CD1c-positive myeloid dendritic cell (primary cell): ENCODE results near the gene POLR2E.

ENCODE experiments used
- DNase-seq: peaks from one replicate; pipeline ENCODE4 v3.0.0-alpha.2; 2016; ENCODE audit errors: extremely low spot score

The POLR2E gene

DNA sequence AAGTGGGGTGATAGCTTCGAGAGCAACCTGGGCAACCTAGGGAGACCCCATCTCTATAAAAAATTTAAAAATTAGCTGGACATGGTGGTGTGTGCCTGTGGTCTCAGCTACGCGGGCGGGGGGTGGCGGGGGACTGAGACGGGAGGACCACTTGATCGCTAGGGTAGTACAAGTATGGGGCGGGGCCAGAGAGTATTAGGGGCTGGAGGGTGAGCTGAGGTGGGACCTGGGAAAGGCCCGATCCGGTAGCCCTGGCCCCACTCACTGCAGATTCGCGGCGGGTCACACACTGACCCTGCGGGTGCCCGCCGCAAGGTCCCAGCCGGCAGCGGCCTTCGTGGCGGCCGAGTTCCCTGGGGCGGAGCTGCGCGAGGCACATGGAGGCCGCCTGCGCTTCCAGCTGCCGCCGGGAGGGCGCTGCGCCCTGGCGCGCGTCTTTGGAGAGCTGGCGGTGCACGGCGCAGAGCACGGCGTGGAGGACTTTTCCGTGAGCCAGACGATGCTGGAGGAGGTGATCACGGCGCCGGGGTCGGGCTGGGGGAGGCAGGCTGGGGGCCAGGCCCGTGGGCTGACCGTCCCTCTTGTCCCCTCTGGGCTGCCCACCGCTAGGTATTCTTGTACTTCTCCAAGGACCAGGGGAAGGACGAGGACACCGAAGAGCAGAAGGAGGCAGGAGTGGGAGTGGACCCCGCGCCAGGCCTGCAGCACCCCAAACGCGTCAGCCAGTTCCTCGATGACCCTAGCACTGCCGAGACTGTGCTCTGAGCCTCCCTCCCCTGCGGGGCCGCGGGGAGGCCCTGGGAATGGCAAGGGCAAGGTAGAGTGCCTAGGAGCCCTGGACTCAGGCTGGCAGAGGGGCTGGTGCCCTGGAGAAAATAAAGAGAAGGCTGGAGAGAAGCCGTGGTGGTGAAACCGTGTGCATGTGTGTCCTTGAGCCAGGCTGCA, 30.2 kb downstream of the POLR2E start:
- peak; percentile 83 for DNase-seq

DNA sequence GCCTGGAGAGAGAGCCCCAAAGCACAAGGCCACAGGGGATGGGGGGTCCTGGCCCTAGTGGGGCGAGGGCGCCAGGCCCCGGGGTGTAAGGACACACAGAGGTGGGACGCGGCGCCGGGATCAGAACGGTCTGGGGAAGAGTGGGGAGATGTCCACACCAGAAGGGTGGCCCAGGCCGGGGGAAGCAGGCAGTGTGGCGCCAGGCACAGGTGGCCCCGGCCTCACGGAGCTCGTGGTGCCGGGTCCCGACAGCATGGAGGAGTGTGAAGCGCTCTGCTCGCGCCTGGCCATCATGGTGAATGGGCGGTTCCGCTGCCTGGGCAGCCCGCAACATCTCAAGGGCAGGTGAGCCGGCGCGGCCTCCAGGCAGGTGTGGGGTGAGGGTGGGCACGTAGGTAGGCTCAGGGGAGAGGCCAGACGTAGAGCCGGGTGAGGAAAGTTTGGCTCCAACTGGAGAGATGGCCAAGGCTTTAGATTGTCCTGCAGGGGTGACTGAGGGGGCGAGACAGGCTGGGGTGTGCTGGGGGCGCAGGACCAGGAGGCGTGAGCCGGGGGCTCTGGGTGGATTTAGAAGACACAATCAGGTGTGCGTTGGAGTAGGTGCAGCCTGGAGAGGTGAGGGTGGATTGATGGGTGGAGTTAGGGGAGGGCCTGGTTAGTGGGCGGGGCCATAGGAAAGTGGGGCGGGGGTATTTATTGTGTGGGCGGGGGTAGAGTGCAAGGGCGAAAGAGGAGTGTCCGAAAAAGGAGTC, 31.1 kb downstream of the POLR2E start:
- DNase-seq, result no peak

DNA sequence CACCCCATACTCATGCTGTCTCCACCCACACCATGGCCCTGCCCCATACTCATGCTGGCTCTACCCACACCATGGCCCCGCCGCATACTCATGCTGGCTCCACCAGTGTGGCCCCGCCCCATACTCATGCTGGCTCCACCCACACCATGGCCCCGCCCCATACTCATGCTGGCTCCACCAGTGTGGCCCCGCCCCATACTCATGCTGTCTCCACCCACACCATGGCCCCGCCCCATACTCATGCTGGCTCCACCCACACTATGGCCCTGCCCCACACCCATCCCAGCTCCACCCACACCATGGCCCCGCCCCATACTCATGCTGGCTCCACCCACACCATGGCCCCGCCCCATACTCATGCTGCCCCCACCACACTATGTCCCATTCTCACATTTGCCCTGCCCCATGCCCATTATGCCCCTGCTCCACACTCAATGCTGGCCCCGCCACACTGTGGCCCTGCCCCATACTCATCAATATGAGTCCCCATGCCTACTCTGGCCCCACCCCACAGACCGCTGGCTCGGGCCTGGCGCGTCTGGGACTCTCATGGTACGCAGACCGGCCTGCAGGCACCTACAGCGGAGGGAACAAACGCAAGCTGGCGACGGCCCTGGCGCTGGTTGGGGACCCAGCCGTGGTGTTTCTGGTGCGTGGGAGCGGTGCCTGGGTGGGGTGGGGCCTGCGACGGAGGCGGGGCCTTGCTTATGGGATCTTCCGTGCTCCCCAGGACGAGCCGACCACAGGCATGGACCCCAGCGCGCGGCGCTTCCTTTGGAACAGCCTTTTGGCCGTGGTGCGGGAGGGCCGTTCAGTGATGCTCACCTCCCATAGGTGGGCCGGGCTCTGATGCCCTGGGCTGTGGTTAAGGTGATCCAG, 31.9 kb downstream of the POLR2E start:
- peak; percentile 75 for DNase-seq

DNA sequence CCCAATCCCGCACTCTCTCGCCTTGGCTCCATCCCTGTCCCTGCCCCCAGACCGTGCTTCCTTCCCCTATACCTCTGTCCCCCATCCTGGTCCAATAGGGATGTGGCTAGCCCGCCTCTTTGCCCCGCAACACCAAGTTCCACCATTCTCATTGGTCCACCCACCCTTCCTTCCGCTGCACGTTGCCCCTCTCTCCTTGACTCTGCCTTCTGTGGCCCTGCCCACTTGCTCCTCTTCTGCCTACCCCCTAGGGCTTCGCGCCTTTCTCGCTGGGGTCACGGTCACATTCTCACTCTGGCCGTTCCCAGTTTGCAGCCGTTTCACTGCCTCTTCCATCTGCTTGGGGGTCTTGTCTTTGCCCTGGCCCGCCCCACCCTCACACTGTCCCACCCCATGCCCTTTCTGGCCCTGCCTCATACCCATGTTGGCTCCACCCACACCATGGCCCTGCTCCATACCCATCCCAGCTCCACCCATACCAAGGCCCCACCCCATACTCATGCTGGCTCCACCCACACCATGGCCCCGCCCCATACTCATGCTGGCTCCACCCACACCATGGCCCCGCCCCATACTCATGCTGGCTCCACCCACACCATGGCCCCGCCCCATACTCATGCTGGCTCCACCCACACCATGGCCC, 32.7 kb downstream of the POLR2E start:
- no peak for DNase-seq

DNA sequence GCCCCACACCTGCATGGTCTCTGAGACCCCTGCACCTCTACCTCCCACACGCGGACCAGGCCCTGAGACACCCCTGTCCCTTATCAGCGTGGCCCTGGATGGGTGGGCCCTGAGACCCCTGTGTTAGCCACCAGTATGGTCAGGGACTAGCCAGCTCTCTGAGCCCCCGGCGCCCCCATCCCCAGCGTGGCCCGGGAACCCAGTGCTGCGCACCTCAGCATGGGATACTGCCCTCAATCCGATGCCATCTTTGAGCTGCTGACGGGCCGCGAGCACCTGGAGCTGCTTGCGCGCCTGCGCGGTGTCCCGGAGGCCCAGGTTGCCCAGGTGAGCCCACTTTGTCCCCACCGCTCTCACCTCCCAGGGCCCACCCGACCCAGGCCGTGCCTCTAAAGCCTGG, 33.2 kb downstream of the POLR2E start:
- DNase-seq, result no peak

DNA sequence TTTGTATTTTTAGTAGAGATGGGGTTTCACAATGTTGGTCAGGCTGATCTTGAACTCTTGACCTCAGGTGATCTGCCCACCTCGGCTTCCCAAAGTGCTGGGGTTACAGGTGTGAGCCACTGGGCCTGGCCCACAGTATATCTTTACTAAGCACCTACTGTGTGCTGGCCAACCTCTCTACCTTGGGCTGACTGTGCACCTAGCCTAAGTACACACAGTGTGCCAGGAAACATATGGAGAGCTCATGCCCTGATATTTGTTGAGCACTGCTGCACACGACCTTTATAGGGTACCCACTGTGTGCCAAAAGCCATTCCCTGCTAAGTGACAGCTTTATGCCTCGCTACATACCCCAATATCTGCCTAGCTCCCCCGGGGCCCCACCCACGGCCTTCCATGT, 34.5 kb downstream of the POLR2E start:
- DNase-seq, result no peak

DNA sequence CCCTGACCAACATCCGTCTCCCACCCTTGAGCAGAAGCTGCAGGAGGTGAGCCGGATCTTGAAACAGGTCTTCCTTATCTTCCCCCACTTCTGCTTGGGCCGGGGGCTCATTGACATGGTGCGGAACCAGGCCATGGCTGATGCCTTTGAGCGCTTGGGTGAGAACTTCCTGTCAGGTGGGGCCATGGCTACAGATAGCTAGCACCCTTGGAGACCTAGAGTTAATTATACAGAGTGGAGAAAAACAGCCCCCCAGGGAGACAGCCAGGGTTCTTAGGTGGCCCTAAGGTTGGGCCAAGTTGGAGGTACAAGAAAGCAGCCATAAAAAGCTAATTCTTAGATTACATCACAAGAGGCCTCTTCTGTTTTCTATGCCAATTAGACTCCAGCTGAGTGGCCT, 37.1 kb downstream of the POLR2E start:
- no peak for DNase-seq

DNA sequence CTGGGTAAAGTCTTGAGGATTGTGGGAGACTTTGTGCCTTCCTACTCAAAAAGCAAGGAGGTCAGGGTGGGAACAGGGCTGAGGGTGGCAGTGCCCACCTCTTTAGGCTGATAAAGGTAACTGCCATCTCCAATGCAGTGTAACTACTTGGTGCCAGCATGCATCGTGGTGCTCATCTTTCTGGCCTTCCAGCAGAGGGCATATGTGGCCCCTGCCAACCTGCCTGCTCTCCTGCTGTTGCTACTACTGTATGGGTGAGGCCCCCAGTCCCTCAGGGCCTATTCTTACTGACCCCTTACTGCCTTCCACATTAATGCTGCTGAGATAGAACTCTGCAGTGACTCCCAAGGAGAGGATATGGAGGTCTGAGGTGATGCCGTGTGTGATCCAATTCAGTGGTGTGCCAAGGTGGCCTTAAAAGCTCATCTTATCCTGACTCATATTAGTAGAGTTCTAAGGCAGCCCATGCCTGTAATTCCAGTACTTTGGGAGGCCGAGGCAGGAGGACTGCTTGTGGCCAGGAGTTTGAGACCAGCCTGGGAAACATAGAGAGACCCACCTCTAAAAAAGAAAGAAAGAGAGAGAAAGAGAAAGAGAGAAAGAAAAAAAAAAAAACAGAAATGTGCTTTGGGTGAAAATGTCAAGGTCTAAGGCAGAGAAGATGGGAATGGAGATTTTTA, 37.9 kb downstream of the POLR2E start:
- peak; percentile 42 for DNase-seq

DNA sequence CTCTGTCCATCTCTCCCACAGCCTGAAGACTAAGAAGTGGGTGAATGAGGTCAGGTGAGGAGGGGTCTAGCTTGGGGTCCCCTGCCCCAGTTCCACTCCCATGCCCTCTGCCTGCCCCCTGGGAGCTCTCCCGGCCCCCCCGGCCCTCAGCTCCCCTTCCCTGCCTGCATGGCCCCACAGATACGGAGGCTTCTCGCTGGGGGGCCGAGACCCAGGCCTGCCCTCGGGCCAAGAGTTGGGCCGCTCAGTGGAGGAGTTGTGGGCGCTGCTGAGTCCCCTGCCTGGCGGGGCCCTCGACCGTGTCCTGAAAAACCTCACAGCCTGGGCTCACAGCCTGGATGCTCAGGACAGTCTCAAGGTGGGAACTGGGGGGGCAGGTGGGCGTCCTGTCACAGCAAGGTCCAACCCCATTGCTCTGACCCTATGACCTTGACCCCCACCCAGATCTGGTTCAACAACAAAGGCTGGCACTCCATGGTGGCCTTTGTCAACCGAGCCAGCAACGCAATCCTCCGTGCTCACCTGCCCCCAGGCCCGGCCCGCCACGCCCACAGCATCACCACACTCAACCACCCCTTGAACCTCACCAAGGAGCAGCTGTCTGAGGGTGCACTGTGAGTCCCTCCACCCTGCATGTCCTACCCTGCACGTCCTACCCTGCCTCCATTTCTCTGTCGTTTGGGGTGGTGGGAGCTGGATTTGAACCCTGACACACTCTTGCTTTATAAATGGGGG, 39.1 kb downstream of the POLR2E start:
- DNase-seq, result no peak

DNA sequence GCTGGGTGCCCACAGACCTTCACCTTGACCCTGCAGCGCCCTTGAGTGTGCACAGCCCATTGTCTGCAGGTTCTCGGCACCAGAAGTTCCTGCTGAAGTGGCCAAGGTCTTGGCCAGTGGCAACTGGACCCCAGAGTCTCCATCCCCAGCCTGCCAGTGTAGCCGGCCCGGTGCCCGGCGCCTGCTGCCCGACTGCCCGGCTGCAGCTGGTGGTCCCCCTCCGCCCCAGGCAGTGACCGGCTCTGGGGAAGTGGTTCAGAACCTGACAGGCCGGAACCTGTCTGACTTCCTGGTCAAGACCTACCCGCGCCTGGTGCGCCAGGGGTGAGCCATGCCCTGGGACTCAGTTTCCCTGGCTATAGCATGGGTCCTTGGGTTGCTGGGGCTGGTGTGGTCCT, 40.1 kb downstream of the POLR2E start:
- DNase-seq, result no peak

DNA sequence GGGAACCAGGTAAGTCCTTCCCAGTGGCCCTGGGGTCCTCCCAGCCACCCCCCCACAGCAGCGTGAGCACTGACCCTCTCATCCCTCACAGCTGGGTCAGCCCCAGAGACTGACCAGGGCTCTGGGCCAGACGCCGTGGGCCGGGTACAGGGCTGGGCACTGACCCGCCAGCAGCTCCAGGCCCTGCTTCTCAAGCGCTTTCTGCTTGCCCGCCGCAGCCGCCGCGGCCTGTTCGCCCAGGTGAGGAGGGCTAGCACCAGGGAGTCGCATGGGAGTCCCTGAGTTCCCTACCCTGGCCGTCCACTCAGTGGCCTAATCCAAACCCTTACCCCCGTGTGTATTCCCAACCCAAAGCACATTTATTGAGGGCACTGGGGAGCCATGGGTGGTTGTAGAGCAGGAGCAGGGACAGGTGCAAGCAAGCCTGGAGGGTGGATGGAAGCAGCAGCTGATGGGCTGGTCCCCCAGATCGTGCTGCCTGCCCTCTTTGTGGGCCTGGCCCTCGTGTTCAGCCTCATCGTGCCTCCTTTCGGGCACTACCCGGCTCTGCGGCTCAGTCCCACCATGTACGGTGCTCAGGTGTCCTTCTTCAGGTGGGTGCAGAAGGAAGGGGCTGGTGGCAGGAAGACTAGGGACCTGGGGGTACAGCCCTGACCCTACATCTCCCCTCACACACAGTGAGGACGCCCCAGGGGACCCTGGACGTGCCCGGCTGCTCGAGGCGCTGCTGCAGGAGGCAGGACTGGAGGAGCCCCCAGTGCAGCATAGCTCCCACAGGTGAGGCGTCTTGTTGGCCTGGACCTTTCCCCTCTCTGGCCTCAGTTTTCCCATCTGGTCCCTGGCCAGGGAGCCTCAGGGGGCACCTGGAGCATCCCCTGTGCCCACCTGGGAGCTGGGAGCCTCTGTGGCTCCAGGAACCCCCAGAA, 40.8 kb downstream of the POLR2E start:
- DNase-seq, result no peak

DNA sequence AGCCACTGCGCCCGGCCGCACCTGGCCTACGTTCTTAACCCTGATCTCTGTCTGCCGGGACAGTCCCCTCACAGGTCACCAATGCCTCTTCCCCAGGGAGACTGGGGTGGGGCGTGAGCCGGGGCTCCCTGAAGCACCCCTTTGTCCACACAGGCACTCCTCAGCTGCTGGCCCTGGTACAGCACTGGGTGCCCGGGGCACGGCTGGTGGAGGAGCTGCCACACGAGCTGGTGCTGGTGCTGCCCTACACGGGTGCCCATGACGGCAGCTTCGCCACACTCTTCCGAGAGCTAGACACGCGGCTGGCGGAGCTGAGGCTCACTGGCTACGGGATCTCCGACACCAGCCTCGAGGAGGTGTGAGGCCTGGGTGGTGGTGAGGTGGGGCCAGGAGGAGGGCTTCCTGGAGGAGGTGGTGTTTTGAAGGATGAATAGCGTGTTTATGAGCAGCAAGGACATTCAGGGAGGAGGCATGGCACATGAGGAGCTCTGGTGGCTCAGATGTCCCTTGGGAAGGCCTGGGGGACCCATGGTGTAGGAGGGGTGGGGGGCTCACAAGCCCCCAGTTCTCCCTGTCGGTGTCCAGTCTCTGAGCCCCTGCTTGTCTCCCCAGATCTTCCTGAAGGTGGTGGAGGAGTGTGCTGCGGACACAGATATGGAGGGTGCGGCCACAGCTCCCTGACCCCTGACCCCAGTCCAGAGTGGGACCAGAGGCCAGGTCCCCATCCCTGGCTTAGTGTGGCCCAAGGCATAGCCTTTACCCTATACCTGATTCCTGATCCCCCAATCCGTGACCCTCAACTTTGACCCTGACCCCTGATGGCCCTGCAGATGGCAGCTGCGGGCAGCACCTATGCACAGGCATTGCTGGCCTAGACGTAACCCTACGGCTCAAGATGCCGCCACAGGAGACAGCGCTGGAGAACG, 41.7 kb downstream of the POLR2E start:
- DNase-seq, result no peak

DNA sequence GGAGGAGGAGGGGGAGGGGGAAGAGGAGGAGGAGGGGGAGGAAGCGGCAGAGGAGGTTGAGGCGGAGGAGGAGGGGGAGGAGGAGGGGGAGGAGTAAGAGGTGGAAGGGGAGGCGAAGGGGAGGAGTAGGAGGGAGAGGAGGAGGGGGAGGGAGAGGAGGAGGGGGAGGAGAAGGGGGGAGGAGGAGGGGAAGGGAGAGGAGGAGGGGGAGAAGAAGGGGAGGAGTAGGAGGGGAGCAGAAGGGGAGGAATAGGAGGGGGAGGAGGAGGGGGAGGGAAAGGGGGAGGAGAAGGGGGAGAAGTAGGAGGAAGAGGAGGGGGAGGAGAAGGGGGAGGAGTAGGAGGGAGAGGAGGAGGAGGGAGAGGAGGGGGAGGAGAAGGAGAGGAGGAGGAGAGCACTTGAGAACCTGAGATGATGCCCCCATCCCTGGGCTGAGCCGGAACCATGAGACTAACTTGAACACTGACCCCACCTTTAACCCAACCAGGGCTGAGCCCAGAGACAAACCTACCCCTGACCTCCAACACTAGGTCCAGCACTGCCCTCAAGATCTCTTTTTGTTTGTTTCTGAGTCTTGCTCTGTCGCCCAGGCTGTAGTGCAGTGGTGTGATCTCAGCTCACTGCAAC, 42.7 kb downstream of the POLR2E start:
- no peak for DNase-seq

DNA sequence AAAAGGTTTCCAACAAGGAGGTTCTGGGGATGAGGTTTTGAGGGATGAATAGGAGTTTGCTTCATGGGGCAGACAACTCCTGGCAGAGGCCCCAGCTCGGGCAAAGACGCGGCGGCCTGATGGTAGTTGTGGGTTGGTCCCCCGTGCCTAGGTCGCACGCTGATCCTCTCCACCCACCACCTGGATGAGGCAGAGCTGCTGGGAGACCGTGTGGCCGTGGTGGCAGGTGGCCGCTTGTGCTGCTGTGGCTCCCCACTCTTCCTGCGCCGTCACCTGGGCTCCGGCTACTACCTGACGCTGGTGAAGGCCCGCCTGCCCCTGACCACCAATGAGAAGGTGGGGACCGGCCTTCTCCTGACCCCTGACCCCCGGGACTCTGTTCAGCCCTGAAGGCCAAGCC, 43.4 kb downstream of the POLR2E start:
- no peak for DNase-seq

DNA sequence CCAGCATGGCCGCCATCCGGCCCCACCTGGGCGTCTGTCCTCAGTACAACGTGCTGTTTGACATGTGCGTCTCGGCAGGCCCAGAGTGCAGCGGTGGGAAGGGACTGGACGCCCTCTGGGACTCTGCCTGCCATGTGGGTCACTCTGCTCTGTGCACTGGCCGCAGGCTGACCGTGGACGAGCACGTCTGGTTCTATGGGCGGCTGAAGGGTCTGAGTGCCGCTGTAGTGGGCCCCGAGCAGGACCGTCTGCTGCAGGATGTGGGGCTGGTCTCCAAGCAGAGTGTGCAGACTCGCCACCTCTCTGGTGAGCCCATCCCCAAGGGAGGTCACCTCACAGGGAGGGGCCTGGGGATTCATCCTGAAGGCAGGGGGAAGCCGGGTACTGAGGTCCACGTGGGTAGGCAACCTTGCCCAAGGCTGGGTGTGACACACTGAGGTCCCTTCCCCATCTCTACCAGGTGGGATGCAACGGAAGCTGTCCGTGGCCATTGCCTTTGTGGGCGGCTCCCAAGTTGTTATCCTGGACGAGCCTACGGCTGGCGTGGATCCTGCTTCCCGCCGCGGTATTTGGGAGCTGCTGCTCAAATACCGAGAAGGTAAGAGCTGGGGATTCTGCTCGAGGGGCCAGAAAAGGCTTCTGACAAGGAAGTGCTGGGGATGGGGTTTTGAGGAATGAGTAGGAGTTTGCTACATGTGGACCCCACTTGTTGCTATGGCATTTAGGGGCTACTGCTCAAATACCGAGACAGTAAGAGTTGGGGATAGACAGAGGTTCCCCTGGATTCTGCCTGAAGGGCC, 44.0 kb downstream of the POLR2E start:
- no peak for DNase-seq

DNA sequence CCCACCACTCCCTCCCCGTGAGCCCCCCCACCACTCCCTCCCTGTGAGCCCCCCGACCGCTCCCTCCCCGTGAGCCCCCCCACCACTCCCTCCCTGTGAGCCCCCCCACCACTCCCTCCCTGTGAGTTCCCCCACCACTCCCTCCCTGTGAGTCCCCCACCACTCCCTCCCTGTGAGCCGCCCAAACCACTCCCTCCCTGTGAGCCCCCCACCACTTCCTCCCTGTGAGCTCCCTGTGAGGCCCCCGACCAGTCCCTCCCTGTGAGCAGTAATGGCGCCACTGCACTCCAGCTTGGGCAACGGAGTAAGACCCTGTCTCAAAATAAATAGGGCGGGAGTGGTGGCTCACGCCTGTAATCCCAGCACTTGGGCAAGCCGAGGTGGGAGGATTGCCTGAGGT, 45.4 kb downstream of the POLR2E start:
- DNase-seq, result no peak

DNA sequence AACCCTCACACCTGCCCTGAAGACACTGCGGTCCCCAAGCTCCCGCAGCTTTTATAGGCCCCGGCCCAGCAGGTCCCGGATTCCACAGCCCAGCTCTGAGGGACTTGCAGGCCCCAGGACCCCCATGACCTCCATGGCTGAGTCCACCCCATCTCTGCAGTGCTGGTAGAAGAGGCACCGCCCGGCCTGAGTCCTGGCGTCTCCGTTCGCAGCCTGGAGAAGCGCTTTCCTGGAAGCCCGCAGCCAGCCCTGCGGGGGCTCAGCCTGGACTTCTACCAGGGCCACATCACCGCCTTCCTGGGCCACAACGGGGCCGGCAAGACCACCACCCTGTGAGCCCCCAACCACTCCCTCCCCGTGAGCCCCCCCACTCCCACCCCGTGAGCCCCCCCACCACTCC, 46.1 kb downstream of the POLR2E start:
- no peak for DNase-seq
